Upper lobe of right lung (tissue), 1 donor: Measurements from ENCODE around the gene THOC2. TPM values are rescaled to one million over a fixed set of nuclear protein-coding genes. Genes with fewer than 3 reads are reported as not detected.

Source experiments
- ATAC-seq: fragments of 200-7000 bp; cut with Tn5 transposase; one replicate; pipeline ENCODE4 v1.9.1; 2020; ENCODE audit warnings: mild to moderate bottlenecking, moderate library complexity
- DNase-seq: peaks from one replicate; pipeline ENCODE4 v3.0.0-alpha.2; 2020
- H3K27ac ChIP-seq: fragments of 200-600 bp; one replicate; pipeline ENCODE4 v1.8.0; 2022
- H3K27me3 ChIP-seq: fragments of 200-600 bp; one replicate; pipeline ENCODE4 v1.8.0; 2022; ENCODE audit warnings: mild to moderate bottlenecking
- H3K36me3 ChIP-seq: fragments of 200-600 bp; one replicate; pipeline ENCODE4 v1.8.0; 2022
- H3K4me1 ChIP-seq: fragments of 200-600 bp; one replicate; pipeline ENCODE4 v1.8.0; 2022
- H3K4me3 ChIP-seq: fragments of 200-600 bp; one replicate; pipeline ENCODE4 v1.8.0; 2022; ENCODE audit warnings: mild to moderate bottlenecking
- H3K9me3 ChIP-seq: fragments of 200-600 bp; one replicate; pipeline ENCODE4 v1.8.0; 2022
- intact Hi-C: fragments of 100-400 bp; cut with DNase I; formaldehyde crosslinking; loops from one replicate; pipeline ENCODE4 v1.11.0; 2022
- total RNA-seq: library from RNA; stranded (reverse); fragmentation: NEBNext Ultra II Directional; extraction: Animal tissue kit (Norgen Biotek cat#: 25700); gene quantifications from one replicate; pipeline ENCODE4 v1.2.1, GENCODE V29; 2021
- TF ChIP-seq, protein P1 (sequence below): fragments of 200-600 bp; IDR thresholded peaks from one replicate; pipeline ENCODE4 v1.8.0; 2022; ENCODE audit warnings: antibody characterized with exemption
- donor health status: DM: no; HTN: yes; CAD: no; lungs with severe emphysema.

Gene THOC2
- total RNA-seq, 1 donor from 2014 or later = 99.9 TPM

DNA sequence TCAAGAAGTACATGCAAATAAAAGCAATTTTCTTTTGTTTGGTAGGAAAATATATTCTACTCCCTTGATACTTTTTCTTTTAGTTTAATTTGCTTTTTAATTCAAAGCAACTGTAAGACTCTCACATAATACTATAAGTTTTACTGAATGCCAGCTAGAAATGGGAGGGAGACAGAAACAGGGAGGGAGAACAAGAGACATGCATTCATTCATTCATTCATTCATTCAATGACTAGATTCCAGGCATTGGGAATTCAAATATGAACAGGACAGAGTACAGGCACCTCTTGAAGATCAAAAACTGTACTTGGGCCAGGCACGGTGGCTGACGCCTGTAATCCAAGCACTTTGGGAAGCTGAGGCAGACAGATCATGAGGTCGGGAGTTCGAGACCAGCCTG is 85.6 kb downstream of the THOC2 start:
- TF ChIP-seq, protein P1, sequence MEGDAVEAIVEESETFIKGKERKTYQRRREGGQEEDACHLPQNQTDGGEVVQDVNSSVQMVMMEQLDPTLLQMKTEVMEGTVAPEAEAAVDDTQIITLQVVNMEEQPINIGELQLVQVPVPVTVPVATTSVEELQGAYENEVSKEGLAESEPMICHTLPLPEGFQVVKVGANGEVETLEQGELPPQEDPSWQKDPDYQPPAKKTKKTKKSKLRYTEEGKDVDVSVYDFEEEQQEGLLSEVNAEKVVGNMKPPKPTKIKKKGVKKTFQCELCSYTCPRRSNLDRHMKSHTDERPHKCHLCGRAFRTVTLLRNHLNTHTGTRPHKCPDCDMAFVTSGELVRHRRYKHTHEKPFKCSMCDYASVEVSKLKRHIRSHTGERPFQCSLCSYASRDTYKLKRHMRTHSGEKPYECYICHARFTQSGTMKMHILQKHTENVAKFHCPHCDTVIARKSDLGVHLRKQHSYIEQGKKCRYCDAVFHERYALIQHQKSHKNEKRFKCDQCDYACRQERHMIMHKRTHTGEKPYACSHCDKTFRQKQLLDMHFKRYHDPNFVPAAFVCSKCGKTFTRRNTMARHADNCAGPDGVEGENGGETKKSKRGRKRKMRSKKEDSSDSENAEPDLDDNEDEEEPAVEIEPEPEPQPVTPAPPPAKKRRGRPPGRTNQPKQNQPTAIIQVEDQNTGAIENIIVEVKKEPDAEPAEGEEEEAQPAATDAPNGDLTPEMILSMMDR = no peak
- Histone ChIP-seq H3K4me1 (peaks cover 4% of the 10 kb centered on the region), H3K4me3 (no peak overlapping the region), H3K36me3 (no peaks in the 10 kb centered on the region), H3K27ac (no peak overlapping the region), H3K27me3 (no peaks in the 10 kb centered on the region), H3K9me3 (no peaks in the 10 kb centered on the region)
- intact Hi-C loops = no loop called here
- ATAC-seq = no peak
- DNase-seq = no peak

- Histone ChIP-seq H3K9me3 (no peaks in the 10 kb centered on the region), H3K27me3 (no peaks in the 10 kb centered on the region), H3K4me1 (no peaks in the 10 kb centered on the region), H3K36me3 (peaks cover 32% of the 10 kb centered on the region), H3K4me3 (no peak overlapping the region), H3K27ac (no peak overlapping the region)
- DNase-seq (no peak), ATAC-seq (no peak)
- intact Hi-C loops = no loop called here
- TF ChIP-seq, protein P1 = no peak
Observed at GRCh38 chrX:123629502-123629901, 103.3 kb downstream of the THOC2 start.

- intact Hi-C loops = no loop called here
- Histone ChIP-seq H3K27ac (no peak overlapping the region), H3K9me3 (no peaks in the 10 kb centered on the region), H3K27me3 (no peaks in the 10 kb centered on the region), H3K4me3 (no peak overlapping the region), H3K36me3 (peaks cover 27% of the 10 kb centered on the region), H3K4me1 (no peaks in the 10 kb centered on the region)
- DNase-seq (no peak), ATAC-seq (no peak)
- TF ChIP-seq, protein P1 = no peak
Observed at GRCh38 chrX:123626962-123627361, 105.9 kb downstream of the THOC2 start.

DNA sequence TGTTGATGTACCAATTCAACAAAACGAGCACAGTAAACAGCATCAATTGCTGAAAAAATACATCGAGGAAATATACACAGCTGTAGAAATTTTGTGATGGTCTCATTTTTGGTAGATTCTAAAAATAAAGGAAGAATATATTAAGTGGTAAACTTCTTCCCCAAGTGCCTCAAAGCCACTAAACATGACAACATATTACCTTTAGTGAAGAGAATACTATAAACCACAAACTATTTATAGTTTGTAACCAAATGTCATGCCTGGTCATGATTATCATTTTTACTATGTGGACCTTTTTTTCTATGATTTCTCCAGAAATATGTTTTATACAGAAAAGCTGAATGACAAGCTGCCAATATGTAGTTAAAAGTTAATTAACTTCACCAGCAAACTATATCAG is 106.9 kb downstream of the THOC2 start:
- Histone ChIP-seq H3K27ac (no peak overlapping the region), H3K4me3 (no peak overlapping the region), H3K27me3 (no peaks in the 10 kb centered on the region), H3K4me1 (no peaks in the 10 kb centered on the region), H3K36me3 (peaks cover 30% of the 10 kb centered on the region), H3K9me3 (no peaks in the 10 kb centered on the region)
- TF ChIP-seq, protein P1 = no peak
- intact Hi-C loops = no loop called here
- ATAC-seq = no peak
- no peak for DNase-seq

- no peak overlapping the region for H3K27ac ChIP-seq
- DNase-seq = no peak
- H3K4me3 ChIP-seq = no peak overlapping the region
- no peak for ATAC-seq
- H3K9me3 ChIP-seq = no peaks in the 10 kb centered on the region
- TF ChIP-seq, protein P1 = no peak
- intact Hi-C loops = no loop called here
- no peaks in the 10 kb centered on the region for H3K27me3 ChIP-seq
- peaks cover 30% of the 10 kb centered on the region for H3K36me3 ChIP-seq
- no peaks in the 10 kb centered on the region for H3K4me1 ChIP-seq
Observed at GRCh38 chrX:123625477-123625876, 107.4 kb downstream of the THOC2 start.

DNA sequence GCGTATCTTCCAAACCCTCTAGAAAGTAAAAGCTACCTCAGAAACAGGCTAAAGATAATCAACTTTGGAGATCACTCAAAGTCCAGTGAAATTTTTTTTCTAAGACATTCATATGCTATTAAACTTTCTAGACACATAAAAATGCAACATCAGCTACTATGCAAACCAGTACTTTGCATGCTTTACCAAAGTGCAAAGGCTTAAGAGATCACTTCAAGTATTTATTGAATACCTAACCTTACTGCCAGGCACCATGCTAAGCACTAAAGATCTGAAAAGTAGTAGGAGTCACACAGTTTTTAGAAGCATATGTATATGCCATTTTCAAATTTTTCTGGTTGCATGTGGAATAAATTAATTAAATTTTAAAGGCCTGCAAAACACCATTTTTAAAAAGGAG is 115.8 kb downstream of the THOC2 start:
- TF ChIP-seq, protein P1 = no peak
- no peaks in the 10 kb centered on the region for H3K27me3 ChIP-seq
- H3K9me3 ChIP-seq = no peaks in the 10 kb centered on the region
- no peak overlapping the region for H3K27ac ChIP-seq
- no peak for ATAC-seq
- no peak for DNase-seq
- H3K4me1 ChIP-seq = no peaks in the 10 kb centered on the region
- intact Hi-C loops = no loop called here
- peaks cover 50% of the 10 kb centered on the region for H3K36me3 ChIP-seq
- no peak overlapping the region for H3K4me3 ChIP-seq
